ENCODE data around the gene NRXN2. TPM values are rescaled to one million over a fixed set of nuclear protein-coding genes. Genes with fewer than 3 reads are reported as not detected.
A peak's percentile ranks its signal among the peaks of the same experiment; 100 is the strongest.

The NRXN2 gene
- total and polyA plus RNA-seq, 2 of the 13 experiments (the other 11 are each of a cell fraction or from before 2014, with no cell fraction given), result not detected

DNA sequence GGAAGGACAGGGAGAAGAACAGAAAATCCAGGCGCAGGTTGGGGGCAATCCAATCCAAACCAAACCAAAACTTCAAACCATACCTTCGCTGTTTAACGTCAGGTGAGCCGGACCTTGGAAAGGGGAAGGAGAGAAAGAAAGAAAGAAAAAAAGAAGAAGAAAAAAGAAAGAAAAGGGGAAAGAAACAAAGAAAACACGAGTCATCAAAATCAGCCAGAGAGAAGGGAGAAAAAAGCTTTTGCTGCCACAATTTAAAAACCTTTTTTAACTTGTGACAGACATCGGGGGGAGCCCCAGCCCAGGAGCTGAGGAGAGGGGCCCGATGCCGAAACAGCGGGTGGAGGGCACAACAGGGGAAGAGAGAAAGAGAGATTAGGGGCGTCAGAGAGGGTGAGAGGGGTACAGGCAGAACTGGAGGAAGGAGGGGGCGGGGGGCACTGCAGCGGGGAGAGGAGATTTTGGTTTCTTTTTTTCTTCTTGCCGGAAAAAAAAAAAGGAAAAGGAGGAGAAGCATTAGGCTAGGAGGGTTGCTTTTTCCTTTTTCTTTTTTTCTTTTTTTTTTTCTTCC is 30.1 kb downstream of the NRXN2 start:
- no TSS peak for BruUV-seq (replicated peaks)
- 11% methylated on average over 13 of the region's 13 CpGs for WGBS (ENCODE audit: low lambda C conversion rate)
- Histone ChIP-seq H3K36me3 (replicated peaks in 1 of 2; ENCODE audit: control insufficient read depth in 1 of 2, insufficient read depth in 2 of 2, low read length in 2 of 2) (no peaks in the 10 kb centered on the region), H3K79me2 (ENCODE audit: insufficient read depth, low read length) (no peaks in the 10 kb centered on the region), H3K4me2 (ENCODE audit: low read depth, low read length) (no peak overlapping the region), H3K4me3 (replicated peaks in 1 of 3; ENCODE audit: insufficient read depth in 1 of 3, low read depth in 2 of 3, low read length in 3 of 3) (no peak overlapping the region), H3K9me3 (ENCODE audit: low read length) (no peaks in the 10 kb centered on the region), H3K27ac (ENCODE audit: extremely low read length, insufficient read depth, low read length) (no peak overlapping the region), H3K9ac (ENCODE audit: insufficient read depth, low read depth, low read length) (no peak overlapping the region), H4K20me1 (ENCODE audit: insufficient read depth, low read length) (no peaks in the 10 kb centered on the region), H2AFZ (ENCODE audit: low read length) (no peak overlapping the region), H3K27me3 (ENCODE audit: control insufficient read depth in 1 of 2, insufficient read depth in 2 of 2, low read length in 2 of 2) (peaks cover 4 to 79% of the 10 kb centered on the region in 2 experiments; a peak in 4 of 5 replicates), H3K4me1 (ENCODE audit: insufficient read depth, low read length) (no peaks in the 10 kb centered on the region; the same call in 1 of the 2 replicates)
- CTCF ChIA-PET (ENCODE audit: low intra/inter-chr PET ratio, low total read pairs), result no interaction called here
- ATAC-seq (no peak), FAIRE-seq (no peak), DNase-seq (ENCODE audit: low spot score) (no peak)
- in situ Hi-C loops (cut with HindIII; ENCODE audit: extremely low pct_ligation_motif_present, low pct_unique_long_range_greater_than_20kb) (no loop called here), intact Hi-C loops (cut with micrococcal nuclease; ENCODE audit: unreplicated experiment) (no loop called here)
- POLR2A ChIA-PET, result no interaction called here
- TF ChIP-seq TAF15 (IDR thresholded peaks at IDR 0.05; ENCODE audit: low read depth, low read length, poor library complexity, severe bottlenecking) (no peak), MAFF (IDR thresholded peaks at IDR 0.05; ENCODE audit: low read depth, low read length) (peak; percentile 55; the same call in 1 of the 2 replicates), YEATS2 (CRISPR knock-in tag; IDR thresholded peaks at IDR 0.05; ENCODE audit: borderline replicate concordance) (no peak), MAFK (conservative IDR thresholded peaks at IDR 0.05 in 1 of 2, IDR thresholded peaks at IDR 0.05 in 1 of 2; ENCODE audit: low read length in 2 of 2) (peak; percentile 53 to 65)

- Histone ChIP-seq H3K4me2 (ENCODE audit: low read depth, low read length) (no peak overlapping the region), H3K4me1 (ENCODE audit: insufficient read depth, low read length) (no peaks in the 10 kb centered on the region; the same call in 1 of the 2 replicates), H4K20me1 (ENCODE audit: insufficient read depth, low read length) (no peaks in the 10 kb centered on the region), H3K27ac (ENCODE audit: extremely low read length, insufficient read depth, low read length) (no peak overlapping the region), H3K9me3 (ENCODE audit: low read length) (no peaks in the 10 kb centered on the region), H3K9ac (ENCODE audit: insufficient read depth, low read depth, low read length) (no peak overlapping the region), H3K36me3 (replicated peaks in 1 of 2; ENCODE audit: control insufficient read depth in 1 of 2, insufficient read depth in 2 of 2, low read length in 2 of 2) (no peaks in the 10 kb centered on the region), H3K79me2 (ENCODE audit: insufficient read depth, low read length) (no peaks in the 10 kb centered on the region), H3K27me3 (ENCODE audit: control insufficient read depth in 1 of 2, insufficient read depth in 2 of 2, low read length in 2 of 2) (peaks cover 5 to 78% of the 10 kb centered on the region in 2 experiments; a peak in 4 of 5 replicates), H2AFZ (ENCODE audit: low read length) (no peak overlapping the region), H3K4me3 (replicated peaks in 1 of 3; ENCODE audit: insufficient read depth in 1 of 3, low read depth in 2 of 3, low read length in 3 of 3) (no peak overlapping the region)
- FAIRE-seq (no peak), DNase-seq (ENCODE audit: low spot score) (no peak), ATAC-seq (no peak)
- in situ Hi-C loops (cut with HindIII; ENCODE audit: extremely low pct_ligation_motif_present, low pct_unique_long_range_greater_than_20kb), result no loop called here
- ChIA-PET POLR2A (no interaction called here), CTCF (ENCODE audit: low intra/inter-chr PET ratio, low total read pairs) (no interaction called here)
- intact Hi-C loops (cut with micrococcal nuclease; ENCODE audit: unreplicated experiment), result no loop called here
- no TSS peak for BruUV-seq (replicated peaks)
- 0% methylated on average over 1 of the region's 1 CpG for WGBS (ENCODE audit: low lambda C conversion rate)
- no peak for TF ChIP-seq ZNF318 (CRISPR knock-in tag; IDR thresholded peaks at IDR 0.05)
- TF ChIP-seq ZNF569 (CRISPR knock-in tag; IDR thresholded peaks at IDR 0.05; ENCODE audit: borderline replicate concordance), result no peak
- no peak for TF ChIP-seq SRF (IDR thresholded peaks at IDR 0.05; ENCODE audit: low read depth, low read length)
- TF ChIP-seq ZNF350 (CRISPR knock-in tag; IDR thresholded peaks at IDR 0.05; ENCODE audit: borderline replicate concordance, low read depth), result no peak
These were observed 31.5 kb downstream of the NRXN2 start for GRCh38 chr11:64691543-64691942.
